ENCODE results near the gene GALNT14. TPM values are rescaled to one million over a fixed set of nuclear protein-coding genes. Genes with fewer than 3 reads are reported as not detected.

GALNT14 gene
- total and polyA plus RNA-seq, 8 donors, result 0.93 to 15.6 (median 1.4) TPM; not detected in 3

DNA sequence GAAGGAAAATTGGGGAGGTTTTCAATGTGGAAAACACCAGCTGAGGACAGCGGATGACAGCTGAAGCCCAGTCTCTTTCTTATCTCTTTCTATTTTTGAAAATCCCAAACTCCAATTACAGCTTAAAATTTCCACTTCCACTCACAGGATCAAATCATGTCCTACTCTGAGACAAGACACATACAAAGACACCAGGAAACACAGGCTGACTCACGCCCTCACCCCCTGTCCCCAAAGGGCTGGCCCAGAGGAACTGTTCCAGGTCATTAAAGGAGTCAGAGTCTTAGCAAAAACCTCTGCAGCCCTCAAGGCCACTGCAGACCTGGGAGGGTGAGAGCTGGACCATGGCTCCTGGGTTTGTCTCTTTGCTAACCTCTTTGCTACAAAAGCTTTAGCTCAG is 187.9 kb downstream of the GALNT14 start:
- H3K27ac ChIP-seq, result no peak overlapping the region
- DNase-seq, result no peak
- no peaks in the 10 kb centered on the region for H3K4me1 ChIP-seq
- intact Hi-C loops (cut with DNase I; ENCODE audit: low total_unique reads), result no loop called here
- no peaks in the 10 kb centered on the region for H3K9me3 ChIP-seq
- no peak for TF ChIP-seq POLR2AphosphoS5 (IDR thresholded peaks at IDR 0.05)
- TF ChIP-seq CTCF (IDR thresholded peaks at IDR 0.05), result no peak
- TF ChIP-seq EP300 (IDR thresholded peaks at IDR 0.05), result no peak
- no peak for TF ChIP-seq POLR2A (IDR thresholded peaks at IDR 0.05)
- H3K27me3 ChIP-seq, result no peaks in the 10 kb centered on the region
- no peaks in the 10 kb centered on the region for H3K36me3 ChIP-seq
- no peak overlapping the region for H3K4me3 ChIP-seq
- 71 to 88% (median 80%) methylated on average over 2 of the region's 2 CpGs for WGBS, 5 donors

DNA sequence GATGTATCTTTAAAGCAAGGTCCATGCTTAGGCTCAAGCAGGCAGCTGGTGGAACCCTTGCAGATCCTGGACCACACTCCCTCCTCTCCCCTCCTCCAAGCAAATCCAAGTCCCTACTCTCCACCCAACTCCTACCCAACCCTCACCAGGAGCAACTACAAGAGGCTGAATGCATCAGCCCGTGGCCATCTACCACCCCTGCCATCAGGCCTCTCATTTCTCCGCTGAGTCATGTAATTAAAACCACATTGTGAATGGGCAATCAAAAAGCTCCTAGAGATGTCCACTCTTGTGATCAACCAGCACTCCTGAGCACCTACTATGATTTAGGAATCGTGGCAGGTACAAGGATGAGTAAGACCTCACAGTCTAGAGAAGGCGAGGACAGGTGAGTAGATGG is 188.8 kb downstream of the GALNT14 start:
- Histone ChIP-seq H3K27ac (no peak overlapping the region), H3K9me3 (no peaks in the 10 kb centered on the region), H3K4me1 (no peaks in the 10 kb centered on the region), H3K27me3 (no peaks in the 10 kb centered on the region), H3K4me3 (no peak overlapping the region), H3K36me3 (no peaks in the 10 kb centered on the region)
- intact Hi-C loops (cut with DNase I; ENCODE audit: low total_unique reads), result no loop called here
- no peak for DNase-seq
- 66 to 93% (median 79%) methylated on average over 4 of the region's 4 CpGs for WGBS, 5 donors
- no peak for TF ChIP-seq POLR2AphosphoS5 (IDR thresholded peaks at IDR 0.05)
- TF ChIP-seq EP300 (IDR thresholded peaks at IDR 0.05), result no peak
- no peak for TF ChIP-seq POLR2A (IDR thresholded peaks at IDR 0.05)
- TF ChIP-seq CTCF (IDR thresholded peaks at IDR 0.05), result no peak

DNA sequence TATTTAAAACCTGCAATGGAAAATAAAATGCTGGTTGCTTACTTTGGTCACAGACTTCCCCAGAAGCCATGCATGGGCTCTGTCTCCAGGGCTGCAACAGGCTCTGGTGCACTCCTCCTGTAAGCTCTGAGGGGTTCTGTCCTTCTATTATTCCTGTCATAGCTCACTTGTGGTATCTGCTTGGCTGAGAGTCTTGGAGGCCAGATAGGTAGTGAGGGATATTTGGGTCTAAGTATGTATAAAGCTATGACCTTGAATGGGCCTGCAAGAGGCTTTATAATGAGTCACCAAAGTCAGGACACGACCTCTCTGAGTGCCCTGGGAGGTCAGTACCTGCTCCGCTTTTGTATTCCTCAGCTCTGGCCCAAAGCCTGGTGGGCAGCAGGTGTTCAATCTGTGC is 189.4 kb downstream of the GALNT14 start:
- WGBS, 5 donors, result 68 to 88% (median 83%) methylated on average over 2 of the region's 2 CpGs; no CpG with 5 or more reads in 1 of the 5 donors
- DNase-seq, result no peak
- no peaks in the 10 kb centered on the region for H3K27me3 ChIP-seq
- TF ChIP-seq POLR2AphosphoS5 (IDR thresholded peaks at IDR 0.05), result no peak
- no peak for TF ChIP-seq EP300 (IDR thresholded peaks at IDR 0.05)
- no peak for TF ChIP-seq CTCF (IDR thresholded peaks at IDR 0.05)
- TF ChIP-seq POLR2A (IDR thresholded peaks at IDR 0.05), result no peak
- H3K27ac ChIP-seq, result no peak overlapping the region
- no peaks in the 10 kb centered on the region for H3K4me1 ChIP-seq
- intact Hi-C loops (cut with DNase I; ENCODE audit: low total_unique reads), result no loop called here
- no peak overlapping the region for H3K4me3 ChIP-seq
- no peaks in the 10 kb centered on the region for H3K9me3 ChIP-seq
- no peaks in the 10 kb centered on the region for H3K36me3 ChIP-seq

DNA sequence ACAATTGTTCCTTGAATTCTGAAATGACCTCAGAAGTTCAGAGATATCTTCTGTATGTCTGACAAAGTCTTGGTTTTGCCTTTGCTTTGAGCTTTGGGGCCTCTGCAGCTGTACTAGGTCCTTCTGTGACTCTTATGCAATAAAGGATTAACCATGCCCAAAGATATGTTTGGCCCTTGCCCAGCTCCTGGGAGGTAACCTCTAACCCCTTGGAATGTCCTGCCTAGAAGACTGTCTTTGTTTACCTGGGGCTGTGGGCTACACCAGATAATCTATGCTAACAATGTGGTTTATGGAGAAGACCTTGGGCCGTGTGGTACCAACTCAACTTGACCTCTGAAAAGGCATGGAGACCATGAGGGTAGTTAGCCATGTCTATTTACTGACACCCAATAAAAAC is 190.1 kb downstream of the GALNT14 start:
- Histone ChIP-seq H3K9me3 (no peaks in the 10 kb centered on the region), H3K4me3 (no peak overlapping the region), H3K27ac (no peak overlapping the region), H3K4me1 (no peaks in the 10 kb centered on the region), H3K36me3 (no peaks in the 10 kb centered on the region), H3K27me3 (no peaks in the 10 kb centered on the region)
- TF ChIP-seq POLR2AphosphoS5 (IDR thresholded peaks at IDR 0.05) (no peak), CTCF (IDR thresholded peaks at IDR 0.05) (no peak), POLR2A (IDR thresholded peaks at IDR 0.05) (no peak), EP300 (IDR thresholded peaks at IDR 0.05) (no peak)
- WGBS, 5 donors, result 33 to 55% (median 47%) methylated on average over 1 of the region's 1 CpG
- intact Hi-C loops (cut with DNase I; ENCODE audit: low total_unique reads), result no loop called here
- DNase-seq, result no peak
